C4-2B (cell line): Measurements from ENCODE around the gene PHYKPL.

Experiments used
- H3K27ac ChIP-seq: fragments of 450-650 bp; 2 replicates; pipeline ENCODE4 v1.5.1; 2017
- CTCF ChIP-seq: fragments of 450-650 bp; conservative IDR thresholded peaks from 2 replicates; pipeline ENCODE4 v1.5.1; 2017; ENCODE audit warnings: mild to moderate bottlenecking
- ZFX ChIP-seq: fragments of 450-650 bp; IDR thresholded peaks from 2 replicates; pipeline ENCODE4 v1.6.1; 2017

Gene PHYKPL

DNA sequence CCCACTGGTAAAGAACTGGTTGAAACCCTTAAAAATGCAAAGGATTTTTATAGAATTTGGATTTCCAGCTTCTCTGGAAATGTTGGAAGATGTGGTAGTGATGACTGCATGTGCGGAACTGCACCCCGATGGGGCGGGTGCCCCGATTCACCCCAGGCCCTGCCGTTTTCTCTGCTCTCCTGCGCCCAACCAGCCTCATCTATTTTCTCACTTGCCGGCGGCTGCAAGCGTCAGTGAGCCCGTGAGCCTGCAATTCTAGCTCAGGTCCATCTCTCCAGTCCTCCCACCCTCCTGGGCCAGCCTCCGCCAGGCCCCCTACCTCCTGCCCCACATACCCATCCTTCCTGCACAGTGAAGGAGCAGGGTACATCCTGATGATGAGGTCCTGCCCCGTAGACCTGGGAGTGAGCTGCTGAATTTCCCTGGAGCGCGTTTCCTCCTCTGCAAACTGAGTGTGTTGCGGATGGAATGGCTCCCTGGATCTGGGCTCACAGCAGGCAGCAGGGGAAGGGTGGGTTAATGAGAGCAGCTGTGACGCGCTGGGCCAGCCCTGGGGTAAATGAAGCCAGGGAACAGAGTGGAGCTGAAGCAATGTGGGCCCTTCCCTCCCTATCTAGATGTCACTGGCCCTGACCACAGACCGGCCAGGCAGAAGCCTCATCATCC lies 45.9 kb upstream of the PHYKPL start:
- TF ChIP-seq ZFX (no peak), CTCF (no peak)
- no peak overlapping the region for H3K27ac ChIP-seq

DNA sequence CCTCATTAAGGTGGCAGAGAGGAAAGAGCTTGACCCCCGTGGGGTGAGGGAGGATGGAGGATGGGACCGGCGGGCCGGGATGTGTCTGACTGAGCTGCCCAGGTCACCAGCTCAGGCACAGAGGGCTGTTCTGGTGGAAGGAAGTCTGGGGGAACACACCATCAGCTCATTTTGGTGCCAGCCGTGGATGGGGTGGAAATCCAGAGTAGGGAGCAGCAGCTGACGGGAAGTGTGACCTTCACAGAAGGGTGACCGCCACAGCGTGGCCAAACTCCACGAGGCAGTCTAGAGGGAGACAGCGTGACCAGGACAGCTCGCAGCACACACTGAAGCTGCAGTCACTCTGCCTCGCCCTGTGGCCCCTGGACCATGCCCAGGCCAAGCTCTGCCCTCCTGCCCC lies 45.3 kb upstream of the PHYKPL start:
- TF ChIP-seq ZFX (no peak), CTCF (no peak)
- H3K27ac ChIP-seq = no peak overlapping the region

GRCh38 chr5:178277346-178277745 lies 44.7 kb upstream of the PHYKPL start:
- no peak overlapping the region for H3K27ac ChIP-seq
- TF ChIP-seq CTCF = no peak
- TF ChIP-seq ZFX = no peak

DNA sequence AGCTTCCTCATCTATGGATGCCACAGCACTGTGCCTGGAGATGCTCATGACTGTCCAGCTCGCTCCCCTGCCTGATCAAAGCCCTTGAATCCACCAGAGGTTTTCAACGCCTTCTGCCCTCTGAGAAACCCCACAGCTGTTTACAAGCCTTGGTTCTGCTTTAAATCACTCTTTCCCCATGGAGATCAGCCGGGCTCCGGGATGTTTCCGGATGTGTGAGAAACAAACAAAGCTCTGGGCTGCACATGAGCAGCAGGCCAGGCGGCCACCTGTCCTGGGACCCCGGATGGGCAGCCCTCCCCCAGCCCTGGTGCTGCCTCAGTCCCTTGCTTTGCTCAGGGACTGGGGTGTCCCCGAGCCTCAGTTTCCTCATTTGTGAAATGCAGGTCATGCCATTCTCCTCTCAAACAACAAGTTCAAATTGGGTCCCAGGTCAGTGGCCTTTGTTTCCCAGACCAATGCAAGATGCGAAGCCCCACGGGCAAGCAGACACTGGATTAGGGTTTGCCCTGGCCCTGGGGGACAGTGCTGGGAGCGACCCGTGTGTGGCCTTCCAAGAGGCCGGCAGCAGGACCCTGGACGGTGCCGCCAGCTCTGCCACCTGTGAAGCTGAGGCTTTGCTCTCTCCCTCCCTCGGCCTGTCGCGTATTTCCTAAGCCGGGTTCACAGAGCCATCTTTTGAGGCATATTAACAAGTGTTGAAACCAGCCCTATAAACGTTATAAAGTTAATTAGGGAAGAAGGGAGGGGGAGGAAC lies 42.4 kb upstream of the PHYKPL start:
- TF ChIP-seq ZFX = no peak
- no peak for TF ChIP-seq CTCF
- H3K27ac ChIP-seq = no peak overlapping the region

- no peak overlapping the region for H3K27ac ChIP-seq
- TF ChIP-seq CTCF = no peak
- TF ChIP-seq ZFX = no peak
Measured at GRCh38 chr5:178273665-178274541, 41.3 kb upstream of the PHYKPL start.

GRCh38 chr5:178273041-178273440 lies 40.4 kb upstream of the PHYKPL start:
- TF ChIP-seq ZFX = no peak
- no peak for TF ChIP-seq CTCF
- no peak overlapping the region for H3K27ac ChIP-seq

GRCh38 chr5:178272591-178272990 lies 40.0 kb upstream of the PHYKPL start:
- H3K27ac ChIP-seq = no peak overlapping the region
- TF ChIP-seq CTCF = no peak
